Fibroblast of gingiva (primary cell): Measurements from ENCODE around the gene ZNF771.
"Not testable (repeated sequence)": the region's sequence is repeated elsewhere in the genome, so short reads cannot be mapped to it uniquely, and the experiment has no call there.

Source experiments
- DNase-seq: peaks from one replicate; pipeline ENCODE4 v3.0.0-alpha.2; 2011; ENCODE audit warnings: low read depth

ZNF771 gene

GRCh38 chr16:30434852-30435251 is 27.4 kb downstream of the ZNF771 start:
- DNase-seq = no peak

DNA sequence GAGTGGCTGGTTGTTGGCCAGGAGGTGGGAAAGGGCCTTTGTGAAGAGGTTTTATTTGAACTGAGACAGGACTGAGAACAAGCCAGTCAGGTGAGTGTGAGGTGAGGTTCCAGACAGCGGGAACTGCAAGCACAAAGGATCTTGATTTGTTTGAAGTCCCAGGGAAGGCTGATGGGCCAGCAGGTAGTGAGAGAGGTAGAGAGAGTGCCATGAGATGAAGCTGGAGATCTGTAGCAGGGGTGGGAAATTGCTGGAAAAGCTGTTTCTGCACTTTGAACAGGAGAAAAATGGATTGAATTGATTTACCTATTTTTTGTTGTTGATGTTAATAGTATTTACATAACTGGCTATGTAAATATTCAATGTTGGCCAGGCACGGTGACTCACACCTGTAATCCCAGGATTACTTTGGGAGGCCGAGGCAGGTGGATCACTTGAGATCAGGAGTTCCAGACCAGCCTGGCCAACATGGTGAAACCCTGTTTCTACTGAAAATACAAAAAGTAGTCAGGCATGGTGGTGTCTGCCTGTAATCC is 30.2 kb downstream of the ZNF771 start:
- no peak for DNase-seq

- no peak for DNase-seq
Measured at GRCh38 chr16:30438835-30439234, 31.4 kb downstream of the ZNF771 start.

- no peak for DNase-seq
Measured at GRCh38 chr16:30439720-30440348, 32.4 kb downstream of the ZNF771 start.

DNA sequence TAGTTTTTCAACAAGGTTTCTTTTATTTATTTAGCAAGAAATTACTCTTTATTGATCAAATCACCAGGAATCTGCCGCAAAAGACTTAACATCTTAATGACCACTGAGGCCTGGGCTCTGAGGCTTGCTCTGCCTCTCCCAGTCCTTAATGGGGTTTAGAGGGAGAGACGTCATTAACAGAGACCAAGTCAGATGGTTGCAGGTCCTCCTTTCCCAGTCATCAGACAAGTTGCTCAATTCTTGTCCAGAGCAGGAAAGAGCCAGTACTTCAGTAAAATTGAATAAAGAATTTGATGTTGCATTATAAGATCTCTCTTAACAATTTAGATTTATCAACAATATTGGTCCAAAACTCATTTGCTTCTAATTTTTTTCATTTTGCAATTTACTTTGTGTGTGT is 36.2 kb downstream of the ZNF771 start:
- no peak for DNase-seq

GRCh38 chr16:30444231-30445148 is 37.1 kb downstream of the ZNF771 start:
- no peak for DNase-seq

GRCh38 chr16:30445149-30445407 is 37.7 kb downstream of the ZNF771 start:
- no peak for DNase-seq

DNA sequence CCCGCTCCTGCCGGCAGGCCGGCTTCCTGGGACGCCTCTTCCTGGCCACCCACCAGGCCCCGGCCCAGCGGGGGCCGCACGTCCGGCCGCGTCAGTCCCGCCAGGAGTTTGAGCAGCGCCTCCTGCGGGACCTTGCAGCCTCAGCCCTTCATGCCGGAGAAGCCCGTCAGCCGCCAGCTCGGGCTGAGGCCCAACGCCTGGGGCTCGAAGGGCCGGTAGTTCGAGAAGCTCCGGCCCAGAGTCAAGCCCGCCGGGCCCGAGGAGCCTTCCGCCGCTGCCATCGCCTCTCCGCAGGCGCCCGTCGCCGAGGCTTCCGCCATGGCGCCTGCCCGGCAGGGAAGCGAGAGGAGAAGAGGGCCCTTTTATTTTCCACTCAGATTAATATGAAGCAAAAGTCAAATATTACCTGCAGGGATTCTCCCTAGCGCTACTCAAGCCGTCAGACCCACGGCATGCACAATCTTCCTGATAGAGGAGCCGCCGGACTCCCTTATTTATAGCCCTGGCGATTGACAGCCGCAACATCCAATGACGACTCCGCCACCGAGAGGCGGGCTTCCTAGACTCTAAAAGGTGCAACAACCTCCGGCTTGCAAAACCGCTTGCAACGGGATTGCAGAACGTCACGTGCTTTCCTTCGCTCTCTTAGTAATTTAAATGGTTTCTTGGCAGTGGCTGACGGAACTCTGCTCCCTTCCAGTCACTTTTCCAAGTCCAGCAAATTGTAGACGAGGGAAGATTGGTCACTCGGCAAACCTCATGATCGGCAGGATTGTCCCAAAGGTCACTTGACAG is 38.2 kb downstream of the ZNF771 start, which contains the start of gene SEPHS2:
TSS of gene SEPHS2 (minus strand) at position 467 of the 795 bp plus-strand sequence. CDS start at position 320, 147 bp downstream.
- peak; percentile 98 for DNase-seq

DNA sequence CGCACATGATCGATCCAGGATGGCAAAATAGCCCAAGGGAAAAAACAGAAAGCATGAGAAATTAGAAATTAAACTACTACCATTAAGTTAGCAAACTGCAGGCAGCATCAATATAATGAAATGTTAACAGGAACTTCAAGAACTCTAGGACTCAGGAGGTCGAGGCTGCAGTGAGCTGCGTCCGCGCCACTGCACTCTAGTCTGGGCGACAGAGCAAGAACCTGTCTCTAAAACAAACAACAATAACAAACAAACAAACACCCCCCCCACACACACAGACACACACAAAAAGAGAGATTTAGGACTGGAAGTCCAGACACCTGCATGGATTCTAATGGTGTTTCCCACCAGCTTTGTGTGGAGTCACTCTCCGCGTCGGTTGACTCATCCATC is 38.8 kb downstream of the ZNF771 start:
- DNase-seq = no peak

- no peak for DNase-seq
Measured at GRCh38 chr16:30447512-30448226, 40.3 kb downstream of the ZNF771 start.

DNA sequence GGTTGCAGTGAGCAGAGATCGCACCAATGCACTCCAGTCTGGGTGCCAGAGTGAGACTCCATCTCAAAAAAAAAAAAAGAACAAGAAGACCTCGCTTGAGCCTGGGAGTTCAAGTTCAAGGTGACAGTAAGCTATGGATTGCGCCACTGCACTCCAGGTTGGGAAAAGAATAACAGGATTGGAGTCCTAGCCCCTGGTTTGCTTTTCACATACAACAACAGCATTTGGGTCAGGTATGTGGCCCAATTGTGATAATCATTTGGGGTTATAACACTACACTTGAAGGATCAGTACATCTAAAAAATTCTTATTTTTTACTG is 41.7 kb downstream of the ZNF771 start:
- no peak for DNase-seq

DNA sequence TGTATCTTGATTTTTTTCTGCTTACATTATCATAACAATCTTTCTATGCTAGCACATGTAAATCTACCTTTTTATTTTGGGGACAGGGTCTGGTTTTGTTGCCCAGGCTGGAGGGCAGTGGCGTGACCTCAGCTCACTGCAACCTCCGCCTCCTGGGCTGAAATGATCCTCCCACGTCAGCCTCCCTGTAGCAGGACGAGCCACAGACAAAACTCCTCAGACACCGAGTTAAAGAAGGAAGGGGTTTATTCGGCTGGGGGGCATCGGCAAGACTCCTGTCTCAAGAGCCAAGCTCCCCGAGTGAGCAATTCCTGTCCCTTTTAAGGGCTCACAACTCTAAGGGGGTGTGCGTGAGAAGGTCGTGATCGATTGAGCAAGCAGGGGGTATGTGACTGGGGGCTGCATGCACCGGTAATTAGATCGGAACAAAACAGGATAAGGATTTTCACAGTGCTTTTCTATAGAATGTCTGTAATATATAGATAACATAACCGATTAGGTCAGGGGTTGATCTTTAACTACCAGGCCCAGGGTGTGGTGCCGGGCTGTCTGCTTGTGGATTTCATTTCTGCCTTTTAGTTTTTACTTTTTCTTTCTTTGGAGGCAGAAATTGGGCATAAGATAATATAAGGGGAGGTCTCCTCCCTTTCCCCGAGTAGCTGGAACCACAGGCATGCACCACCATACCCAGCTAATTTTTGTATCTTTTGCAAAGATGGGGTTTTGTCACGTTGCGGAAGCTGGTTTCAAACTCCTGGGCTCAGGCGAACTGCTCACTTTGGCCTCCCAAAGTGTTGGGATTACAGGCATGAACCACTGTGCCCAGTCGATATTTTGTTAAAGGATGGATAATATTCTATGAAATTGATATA is 45.5 kb downstream of the ZNF771 start:
- DNase-seq = not testable (repeated sequence)

GRCh38 chr16:30456302-30456701 is 48.9 kb downstream of the ZNF771 start:
- no peak for DNase-seq

DNA sequence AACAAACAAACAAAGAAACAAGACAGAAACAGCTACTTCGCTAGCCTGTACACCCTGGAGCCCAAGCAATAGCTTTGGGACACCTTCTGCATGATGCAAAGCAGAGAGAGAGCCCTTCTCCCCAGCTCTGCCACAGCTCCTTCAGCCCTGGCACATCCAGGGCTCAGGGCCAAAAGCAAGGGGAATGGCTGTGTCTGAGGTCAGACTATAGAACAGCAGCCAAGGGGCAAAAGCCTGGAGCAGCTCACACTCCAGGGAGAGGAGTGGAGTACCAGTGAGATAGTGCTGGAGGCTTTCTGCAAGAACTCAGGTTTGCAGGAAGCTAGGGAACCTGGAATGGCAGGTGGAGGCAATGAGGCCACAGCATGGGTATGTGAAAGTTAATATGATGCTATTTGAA is 49.9 kb downstream of the ZNF771 start:
- no peak for DNase-seq

DNA sequence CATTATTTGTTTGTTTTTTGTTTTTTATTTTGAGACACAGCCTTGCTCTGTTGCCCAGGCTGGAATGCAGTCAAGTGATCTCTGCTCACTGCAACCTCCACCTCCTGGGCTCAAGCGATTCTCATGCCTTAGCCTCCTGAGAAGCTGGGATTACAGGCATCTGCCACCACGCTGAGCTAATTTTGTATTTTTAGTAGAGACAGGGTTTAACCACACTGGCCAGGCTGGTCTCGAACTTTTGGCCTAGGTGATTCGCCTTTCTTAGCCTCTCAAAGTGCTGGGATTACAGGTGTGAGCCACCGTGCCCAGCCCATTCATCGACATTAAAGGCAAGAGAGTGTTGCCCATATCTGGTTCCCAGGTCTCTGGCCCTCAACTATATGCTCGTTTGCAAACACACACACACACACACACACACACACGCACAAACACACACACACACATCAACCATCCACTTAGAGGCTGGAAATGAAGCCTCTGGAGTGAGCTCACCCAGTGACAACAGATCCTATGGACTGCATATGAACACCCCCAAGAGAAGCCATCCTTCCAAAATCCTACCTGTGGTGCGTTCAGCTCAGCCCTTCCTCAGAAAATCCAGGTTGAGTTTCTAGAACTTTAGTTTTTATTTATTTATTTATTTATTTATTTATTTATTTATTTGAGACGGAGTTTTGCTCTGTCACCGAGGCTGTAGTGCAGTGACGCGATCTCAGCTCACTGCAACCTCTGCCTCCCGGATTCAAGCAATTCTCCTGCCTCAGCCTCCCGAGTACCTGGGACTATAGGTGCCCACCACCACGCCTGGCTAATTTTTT is 50.5 kb downstream of the ZNF771 start:
- DNase-seq = no peak

- DNase-seq = no peak
Measured at GRCh38 chr16:30458561-30459394, 51.4 kb downstream of the ZNF771 start.

GRCh38 chr16:30459456-30459855 is 52.0 kb downstream of the ZNF771 start:
- no peak for DNase-seq

DNA sequence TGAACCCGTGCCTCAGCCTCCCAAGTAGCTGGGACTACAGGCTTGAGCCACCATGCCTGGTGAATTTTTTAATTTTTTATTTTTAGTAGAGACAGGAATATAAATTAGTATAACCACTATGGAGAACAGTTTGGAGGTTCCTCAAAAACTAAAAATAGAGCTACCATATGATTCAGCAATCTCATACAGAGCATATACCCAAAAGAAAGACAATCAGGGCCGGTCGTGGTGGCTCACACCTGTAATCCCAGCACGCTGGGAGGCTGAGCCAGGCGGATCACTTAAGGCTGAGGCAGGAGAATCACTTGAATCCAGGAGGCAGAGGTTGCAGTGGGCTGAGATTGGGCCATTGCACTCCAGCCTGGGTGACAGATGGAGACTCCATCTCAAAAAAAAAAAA is 54.0 kb downstream of the ZNF771 start:
- DNase-seq = not testable (repeated sequence)

DNA sequence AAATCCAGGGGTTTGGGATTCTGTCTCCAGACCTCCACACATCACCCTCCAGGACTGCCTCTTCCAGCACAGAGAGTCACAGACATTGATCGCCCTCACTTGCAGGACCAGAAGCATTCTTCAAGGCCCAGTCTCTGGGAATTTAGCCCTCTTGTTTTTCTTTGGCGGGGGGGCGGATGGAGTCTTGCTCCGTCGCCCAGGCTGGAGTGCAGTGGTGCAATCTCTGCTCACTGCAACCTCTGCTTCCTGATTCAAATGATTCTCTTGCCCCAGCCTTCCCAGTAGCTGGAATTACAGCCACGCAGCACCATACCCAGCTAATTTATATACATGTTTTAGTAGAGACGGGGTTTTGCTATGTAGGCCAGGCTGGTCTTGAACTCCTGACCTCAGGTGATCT is 56.7 kb downstream of the ZNF771 start:
- no peak for DNase-seq
